Measurements from ENCODE around the gene ARHGAP19.

ARHGAP19 gene

GRCh38 chr10:97190450-97190849, 102.0 kb downstream of the ARHGAP19 start:
- no peak for DNase-seq

GRCh38 chr10:97188261-97188711, 104.2 kb downstream of the ARHGAP19 start:
- DNase-seq, result no peak

GRCh38 chr10:97186911-97187310, 105.5 kb downstream of the ARHGAP19 start:
- no peak for DNase-seq

- DNase-seq, result no peak
Measured at GRCh38 chr10:97185326-97186058, 106.9 kb downstream of the ARHGAP19 start, which contains the start of gene SLIT1. TSS of gene SLIT1 (minus strand) at chr10:97185959. CDS start at chr10:97185674, 285 bp downstream.

GRCh38 chr10:97184971-97185325, 107.5 kb downstream of the ARHGAP19 start:
- no peak for DNase-seq

- no peak for DNase-seq
Measured at GRCh38 chr10:97183314-97183713, 109.1 kb downstream of the ARHGAP19 start.

GRCh38 chr10:97182288-97182990, 110.0 kb downstream of the ARHGAP19 start:
- DNase-seq, result no peak

GRCh38 chr10:97180986-97181385, 111.5 kb downstream of the ARHGAP19 start:
- no peak for DNase-seq

GRCh38 chr10:97180363-97180755, 112.1 kb downstream of the ARHGAP19 start:
- DNase-seq, result no peak

GRCh38 chr10:97179731-97180362, 112.6 kb downstream of the ARHGAP19 start:
- DNase-seq, result no peak

GRCh38 chr10:97179311-97179710, 113.1 kb downstream of the ARHGAP19 start:
- DNase-seq, result no peak

GRCh38 chr10:97178074-97178473, 114.4 kb downstream of the ARHGAP19 start:
- DNase-seq, result no peak

- no peak for DNase-seq
Measured at GRCh38 chr10:97176226-97176625, 116.2 kb downstream of the ARHGAP19 start.

- no peak for DNase-seq
Measured at GRCh38 chr10:97175586-97175985, 116.9 kb downstream of the ARHGAP19 start.

GRCh38 chr10:97174941-97175340, 117.5 kb downstream of the ARHGAP19 start:
- no peak for DNase-seq

- no peak for DNase-seq
Measured at GRCh38 chr10:97174276-97174775, 118.1 kb downstream of the ARHGAP19 start.

GRCh38 chr10:97173036-97173435, 119.4 kb downstream of the ARHGAP19 start:
- DNase-seq, result no peak

Data from SW 1271 (cell line).